Fibroblast of skin of back (primary cell): ENCODE data around the gene PGAP2.
A peak's percentile ranks its signal among the peaks of the same experiment; 100 is the strongest.

ENCODE experiments used
- DNase-seq: peaks from one replicate; pipeline ENCODE4 v3.0.0-alpha.2; 2013

Gene PGAP2

DNA sequence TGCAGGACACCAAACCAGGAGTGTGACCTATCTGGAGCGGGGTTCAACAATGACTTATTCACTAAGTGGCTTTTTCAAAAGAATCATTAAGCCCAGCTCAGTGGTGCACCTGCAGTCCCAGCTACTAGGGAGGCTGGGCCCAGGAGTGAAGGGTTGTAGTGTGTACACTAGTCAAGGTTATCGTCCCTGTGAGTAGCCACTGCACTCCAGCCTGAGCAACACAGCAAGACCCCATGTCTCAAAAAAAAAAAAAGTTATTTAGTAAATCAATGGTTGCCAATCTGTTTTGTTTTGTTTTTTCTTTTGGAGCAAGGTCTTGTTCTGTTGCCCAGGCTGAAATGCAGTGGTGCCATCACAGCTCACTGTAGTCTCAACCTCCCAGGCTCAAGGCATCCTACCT is 24.5 kb downstream of the PGAP2 start:
- no peak for DNase-seq

DNA sequence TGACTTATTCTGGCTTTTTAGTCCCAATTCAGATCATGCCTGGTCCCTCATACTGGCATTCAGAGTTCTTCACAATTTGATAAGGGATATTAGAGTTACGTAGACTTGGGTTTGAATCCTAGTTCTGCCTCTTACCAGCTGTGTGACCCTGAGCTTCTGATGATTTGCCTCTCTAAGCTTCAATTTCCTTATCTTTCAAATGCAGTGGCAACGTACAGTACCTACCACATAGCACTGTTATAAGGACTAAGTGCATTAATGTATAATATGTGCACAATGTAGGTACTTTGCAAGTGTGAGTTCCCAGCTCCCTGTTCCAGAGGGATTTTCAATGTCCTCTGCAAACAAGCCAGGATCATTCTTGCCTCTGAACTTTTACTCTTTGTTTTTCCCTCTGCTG is 25.1 kb downstream of the PGAP2 start:
- DNase-seq: no peak

DNA sequence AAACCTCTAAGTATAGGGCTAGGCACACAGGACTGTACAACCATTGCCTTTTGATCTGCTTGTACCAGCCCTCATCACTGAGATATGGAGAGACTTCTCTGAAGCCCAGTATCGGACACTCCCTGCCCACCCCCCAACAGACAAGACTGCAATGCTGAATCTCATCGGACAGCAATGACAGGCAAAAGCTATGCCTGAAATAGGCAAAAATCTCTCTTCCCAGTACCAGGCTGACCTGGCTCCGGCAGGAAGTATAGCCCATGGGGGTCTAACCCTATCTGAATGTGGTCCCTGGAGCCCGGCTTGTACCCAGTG is 25.9 kb downstream of the PGAP2 start:
- DNase-seq: no peak

DNA sequence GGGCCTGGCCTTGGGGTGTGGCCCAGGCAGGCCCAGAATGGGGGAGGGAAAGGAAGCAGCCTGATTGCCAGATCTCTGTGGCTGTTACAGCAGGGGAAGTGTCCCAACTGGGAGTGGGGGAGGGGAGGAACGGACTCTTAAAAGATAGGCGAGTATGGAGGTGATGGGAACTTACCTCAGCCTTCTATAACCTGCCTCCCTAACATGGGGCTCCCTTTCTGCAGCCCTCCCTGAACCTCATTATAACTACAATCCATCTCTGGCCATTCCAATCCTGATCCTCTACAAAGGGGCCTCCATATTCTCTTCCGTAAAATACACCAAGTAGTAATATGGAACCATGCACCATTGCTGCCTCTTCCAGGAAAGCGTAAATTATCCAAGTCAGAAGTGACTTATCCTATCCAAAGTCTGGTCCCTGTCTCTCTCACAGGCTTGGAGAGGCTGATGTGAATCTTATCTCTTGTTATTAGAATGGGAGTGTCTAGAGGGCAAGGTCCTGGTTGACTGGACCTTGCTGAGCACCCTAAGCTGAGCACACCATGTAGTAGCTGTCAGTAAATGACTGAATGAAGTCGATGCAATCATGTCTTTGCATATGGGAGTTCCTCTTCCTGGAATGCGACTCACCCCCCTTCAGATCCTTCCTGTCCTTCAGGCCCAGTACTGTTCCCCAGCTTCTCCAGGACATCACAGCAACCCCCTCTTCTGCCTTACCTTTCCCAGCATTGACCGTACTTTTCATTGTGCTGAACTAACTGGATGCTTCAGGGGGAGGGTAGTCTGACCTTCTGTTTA is 26.5 kb downstream of the PGAP2 start:
- DNase-seq: peak; percentile 19

DNA sequence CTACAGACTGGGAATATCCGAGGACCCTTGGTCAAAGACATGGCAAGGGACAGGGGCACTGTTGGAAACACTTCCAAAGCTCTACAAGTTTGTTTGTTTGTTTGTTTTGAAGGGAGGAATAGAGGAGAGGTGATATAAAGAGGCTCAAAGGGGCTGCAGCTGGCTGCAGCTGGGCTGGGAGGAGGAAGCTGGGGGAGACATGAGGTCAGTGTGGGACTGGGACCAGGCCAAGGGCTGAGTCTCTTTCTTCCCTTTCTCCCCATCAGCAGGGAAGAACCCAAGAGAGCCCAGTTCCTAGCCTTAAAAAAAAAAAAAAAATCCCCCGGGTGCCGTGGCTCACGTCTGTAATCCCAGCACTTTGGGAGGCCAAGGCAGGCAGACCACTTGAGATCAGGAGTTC is 27.4 kb downstream of the PGAP2 start:
- DNase-seq: no peak

DNA sequence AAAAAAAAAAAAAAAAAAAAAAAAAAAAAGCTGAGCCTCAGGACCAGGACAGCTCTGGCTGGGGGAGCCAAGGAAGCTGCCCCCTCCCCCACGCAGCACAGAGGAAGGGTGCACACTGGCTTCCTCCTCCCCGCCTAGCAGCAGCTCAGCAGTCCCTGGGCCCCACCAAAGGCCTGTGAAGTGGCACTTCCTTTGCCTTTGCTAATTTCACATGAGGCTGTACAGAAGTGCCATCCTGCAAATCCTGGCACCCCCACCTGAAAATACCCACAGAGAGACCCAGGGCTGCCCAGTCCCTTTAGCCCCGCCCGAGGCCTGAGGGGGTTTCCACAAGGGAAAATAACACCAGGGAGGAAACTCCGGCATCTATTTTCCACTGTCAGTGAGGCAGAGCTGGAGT is 28.5 kb downstream of the PGAP2 start:
- no peak for DNase-seq

DNA sequence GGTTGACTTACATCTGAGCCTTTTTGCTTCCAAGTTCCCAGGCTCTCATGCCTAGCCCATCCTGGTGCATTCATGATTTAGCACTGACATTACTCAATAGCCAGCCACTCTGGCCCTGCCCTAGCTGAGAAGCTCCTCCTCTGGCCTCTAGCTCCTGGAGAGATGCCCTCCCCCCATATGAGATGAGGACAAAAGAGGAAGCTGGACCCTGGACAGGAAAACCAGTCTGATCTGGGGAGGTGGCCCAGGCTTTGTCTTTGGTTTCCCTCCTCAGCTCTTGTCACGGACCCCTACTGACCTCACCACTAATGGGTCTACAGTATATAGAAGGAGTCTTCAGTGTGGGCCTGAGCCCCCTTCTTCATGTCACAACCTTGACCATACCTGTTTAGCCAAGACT is 29.4 kb downstream of the PGAP2 start:
- DNase-seq: no peak

DNA sequence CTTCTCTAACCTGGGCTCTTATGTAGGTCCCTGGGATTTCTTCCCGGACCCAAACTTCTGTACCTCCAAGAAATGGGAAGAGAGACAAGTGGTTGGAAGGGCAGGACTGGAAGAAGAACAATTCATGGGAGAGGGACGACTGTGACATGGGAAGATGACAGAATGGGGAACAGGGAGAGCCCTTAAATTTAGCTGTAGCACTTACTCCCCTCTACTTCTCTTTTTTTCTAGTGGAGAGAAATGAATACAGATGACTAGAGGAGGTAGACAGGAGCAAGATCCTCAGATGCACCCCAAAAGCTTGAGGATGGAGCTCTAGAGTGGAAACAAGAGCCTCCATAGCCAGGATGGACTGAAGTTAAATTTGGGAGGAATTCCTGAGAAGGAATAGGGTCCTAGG is 30.1 kb downstream of the PGAP2 start:
- no peak for DNase-seq

DNA sequence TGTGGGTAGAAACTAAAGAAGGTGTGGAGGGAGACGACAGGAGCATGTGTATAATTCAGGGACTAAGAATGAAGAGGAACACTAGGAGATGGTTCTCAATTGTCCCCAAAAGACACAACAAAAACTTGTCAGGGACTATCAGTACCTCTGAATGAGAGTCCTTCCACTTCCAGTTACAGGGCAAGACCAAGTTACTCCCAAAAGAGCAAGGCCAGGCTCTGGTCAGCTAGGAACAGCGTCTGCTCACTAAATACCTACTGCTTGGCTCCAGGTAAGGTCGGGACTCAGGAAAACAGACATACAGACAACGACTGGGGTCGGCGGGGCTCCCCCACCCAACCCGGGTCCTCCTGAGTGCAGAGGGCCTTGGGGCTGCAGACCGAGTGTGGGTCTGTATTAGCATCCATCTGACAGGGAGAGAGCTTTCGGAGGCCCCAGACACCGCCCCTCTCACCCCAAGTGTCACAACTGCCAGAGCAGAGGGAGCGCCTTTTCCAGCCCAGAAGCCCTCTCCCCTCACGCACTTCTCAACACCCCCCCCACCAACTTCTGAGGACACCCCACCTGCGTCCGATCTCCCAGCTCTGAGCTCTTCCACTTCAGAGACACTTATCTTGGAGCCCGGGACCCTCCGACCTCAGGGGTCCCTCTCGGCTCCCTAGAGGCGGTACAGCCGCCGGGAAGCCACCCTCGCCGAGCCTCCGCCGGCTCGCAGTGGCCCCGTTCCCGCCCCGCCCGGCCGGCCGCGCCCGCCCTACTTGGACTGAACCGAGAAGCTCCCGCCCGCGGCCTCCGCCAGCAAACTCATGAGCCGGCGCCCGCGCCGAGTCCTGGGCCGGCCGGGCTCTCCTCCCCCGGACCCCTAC is 31.9 kb downstream of the PGAP2 start:
- no peak for DNase-seq

DNA sequence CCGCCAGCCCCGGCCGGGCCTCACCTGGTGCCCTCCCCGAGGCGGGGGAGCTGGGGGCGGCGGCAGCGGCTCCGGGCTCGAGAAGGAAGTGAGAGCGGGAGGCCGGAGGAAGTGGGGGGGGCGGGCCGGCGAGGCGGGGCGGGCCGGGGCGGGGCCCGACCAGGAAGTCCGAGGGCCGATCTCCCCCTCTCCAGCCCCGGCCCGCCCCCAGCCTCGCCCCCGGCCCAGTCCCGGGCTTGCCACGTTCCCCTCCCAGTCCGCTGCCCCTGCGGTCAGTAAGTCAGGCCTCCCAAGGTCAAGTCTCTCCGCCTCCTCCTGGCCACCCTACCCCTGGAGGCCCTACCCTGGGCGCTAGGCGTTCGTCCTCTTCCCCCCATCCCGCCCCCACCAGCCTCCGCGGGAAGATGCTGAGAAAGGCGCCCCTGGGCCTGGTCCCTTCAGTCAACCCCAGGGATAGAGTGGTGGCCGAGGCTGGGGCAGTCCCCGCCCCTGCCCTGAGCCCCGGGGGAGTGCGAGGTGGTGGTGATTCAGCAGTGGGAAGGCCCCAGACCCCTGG is 32.6 kb downstream of the PGAP2 start, which contains the start of gene RHOG:
Gene RHOG, minus strand, starts transcription at position 90 of the 556 bp plus-strand sequence. CDS start 12,821 bp downstream, outside the sequence.
- DNase-seq: peak; percentile 92

DNA sequence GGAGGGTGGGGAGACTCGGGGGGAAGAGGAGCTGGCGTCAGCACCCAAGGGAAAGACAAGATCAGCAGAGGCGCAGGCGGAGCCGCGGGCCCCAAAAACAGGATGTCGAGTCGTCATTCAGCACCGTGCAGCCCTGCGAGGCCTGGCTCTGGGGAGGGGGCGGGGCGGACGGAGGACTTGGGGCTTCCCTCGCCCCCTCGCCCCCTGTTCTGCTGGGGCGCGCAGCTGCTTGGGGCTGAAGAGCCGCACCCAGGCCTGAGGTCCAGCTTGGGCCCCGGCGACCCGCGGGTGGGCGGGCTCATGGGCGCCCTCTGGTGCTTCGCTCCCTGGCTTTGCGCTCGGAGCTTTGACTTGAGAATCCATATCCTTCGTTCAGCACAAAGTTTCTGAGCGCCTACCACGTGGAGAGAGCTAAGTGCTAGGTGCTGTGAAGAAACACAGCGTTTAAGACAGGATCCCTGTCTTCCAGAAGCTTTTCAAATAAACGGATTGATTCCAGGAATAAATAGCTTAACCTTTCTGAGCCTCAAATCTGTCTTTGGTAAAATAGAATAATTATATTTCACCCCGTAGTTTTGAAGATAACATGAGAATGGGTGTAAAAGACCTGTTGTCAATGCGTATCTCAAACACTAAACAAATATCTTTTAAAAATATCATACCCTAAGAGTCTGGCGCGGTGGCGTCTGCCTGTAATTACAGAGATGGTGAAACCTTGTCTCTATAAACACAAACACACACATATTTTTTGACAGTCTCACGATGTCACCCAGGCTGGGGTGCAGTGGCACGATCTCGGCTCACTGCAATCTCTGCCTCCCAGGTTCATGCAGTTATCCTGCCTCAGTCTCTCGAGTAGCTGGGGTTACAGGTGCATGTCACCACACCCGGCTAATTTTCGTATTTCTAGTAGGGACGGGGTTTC is 33.3 kb downstream of the PGAP2 start:
- peak; percentile 85 for DNase-seq

DNA sequence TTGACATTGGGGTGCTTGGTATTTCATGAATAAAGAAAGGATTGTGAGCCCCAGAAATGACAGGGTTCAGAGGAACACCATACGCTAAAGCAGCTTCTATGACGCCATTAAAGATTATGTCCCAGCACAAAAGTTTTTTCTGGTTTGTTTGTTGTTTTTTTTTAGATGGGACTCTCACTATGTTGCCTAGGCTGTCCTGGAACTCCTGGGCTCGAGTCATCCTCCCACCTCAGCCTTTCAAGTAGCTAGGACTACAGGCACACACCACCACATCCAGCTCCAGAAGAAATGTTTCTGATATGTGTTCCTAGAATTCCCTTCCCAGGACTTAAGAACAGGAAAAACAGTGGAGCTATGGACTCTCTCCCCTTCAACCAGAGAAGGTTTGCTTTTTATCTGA is 35.0 kb downstream of the PGAP2 start:
- no peak for DNase-seq

DNA sequence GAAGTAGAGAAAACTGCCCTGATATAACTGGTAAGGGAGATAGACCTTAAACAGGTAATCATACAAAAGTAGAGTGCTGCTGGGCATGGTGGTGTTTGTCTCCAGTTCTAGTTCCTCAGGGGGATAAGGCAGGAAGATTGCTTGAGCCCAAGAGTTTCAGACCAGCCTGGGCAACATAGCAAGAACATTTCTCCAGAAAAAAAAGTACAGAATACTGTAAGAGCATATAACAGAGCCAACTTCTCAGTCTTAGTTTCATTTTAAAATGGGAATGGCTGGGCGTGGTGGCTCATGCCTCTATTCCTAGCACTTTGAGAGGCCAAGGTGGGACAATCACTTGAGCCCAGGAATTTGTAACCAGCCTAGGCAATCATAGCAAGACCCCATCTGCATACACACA is 36.9 kb downstream of the PGAP2 start:
- no peak for DNase-seq

DNA sequence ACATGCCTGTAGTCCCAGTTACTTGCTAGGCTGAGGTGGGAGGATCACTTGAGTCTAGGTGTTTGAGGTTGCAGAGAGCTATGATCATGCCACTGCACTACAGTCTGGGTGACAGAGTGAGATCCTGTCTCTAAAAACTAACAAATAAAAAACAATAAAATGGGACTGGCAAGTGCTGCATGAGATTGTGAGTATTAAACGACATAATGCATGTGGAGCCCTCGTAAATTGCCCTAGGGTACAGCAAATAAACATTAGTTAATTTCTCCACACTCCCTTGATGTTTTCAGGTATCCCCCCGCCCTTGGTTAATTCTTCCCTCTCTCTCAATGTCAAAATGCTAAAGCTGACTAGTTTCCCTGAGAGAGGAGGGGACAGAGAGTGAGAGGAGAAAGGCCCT is 37.3 kb downstream of the PGAP2 start:
- no peak for DNase-seq

DNA sequence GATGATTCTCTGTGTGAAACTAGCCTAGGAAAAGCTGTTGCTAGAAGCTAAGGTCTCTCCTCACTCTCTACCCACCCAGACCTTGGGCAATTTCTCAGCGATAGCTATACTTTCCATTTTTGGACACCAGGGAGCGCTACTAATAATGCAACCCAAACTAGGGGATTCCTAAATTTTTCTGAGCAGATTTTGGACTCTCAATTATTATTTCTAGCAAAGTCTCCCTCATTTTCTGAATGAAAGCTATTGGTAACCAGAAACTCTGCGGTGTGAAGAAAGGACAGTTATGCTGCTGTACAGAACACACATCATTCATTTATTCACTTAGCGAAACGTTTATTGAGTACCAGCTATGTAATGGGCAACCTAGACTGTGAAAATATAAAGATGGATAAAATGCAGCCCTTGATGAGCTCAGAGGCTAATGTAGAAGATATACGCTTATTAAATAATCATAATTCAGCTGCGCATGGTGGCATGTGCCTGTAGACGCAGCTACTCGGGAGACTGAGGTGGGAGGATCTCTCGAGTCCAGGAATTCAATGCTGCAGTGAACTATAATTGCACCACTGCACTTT is 41.0 kb downstream of the PGAP2 start:
- DNase-seq: peak; percentile 52

DNA sequence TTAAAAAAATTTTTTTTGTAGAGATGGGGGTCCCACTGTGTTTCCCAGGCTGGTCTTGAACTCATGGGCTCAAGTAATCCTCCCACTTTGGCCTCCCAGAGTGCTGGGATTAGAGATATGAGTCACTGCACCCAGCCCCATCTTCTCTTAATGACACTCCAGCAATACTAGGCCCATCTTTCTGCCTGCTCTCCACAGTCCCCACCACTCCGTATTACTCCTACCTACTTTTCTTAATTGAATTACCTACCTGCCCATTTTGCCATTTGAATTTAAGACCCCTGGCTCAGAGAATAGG is 45.1 kb downstream of the PGAP2 start:
- DNase-seq: no peak

DNA sequence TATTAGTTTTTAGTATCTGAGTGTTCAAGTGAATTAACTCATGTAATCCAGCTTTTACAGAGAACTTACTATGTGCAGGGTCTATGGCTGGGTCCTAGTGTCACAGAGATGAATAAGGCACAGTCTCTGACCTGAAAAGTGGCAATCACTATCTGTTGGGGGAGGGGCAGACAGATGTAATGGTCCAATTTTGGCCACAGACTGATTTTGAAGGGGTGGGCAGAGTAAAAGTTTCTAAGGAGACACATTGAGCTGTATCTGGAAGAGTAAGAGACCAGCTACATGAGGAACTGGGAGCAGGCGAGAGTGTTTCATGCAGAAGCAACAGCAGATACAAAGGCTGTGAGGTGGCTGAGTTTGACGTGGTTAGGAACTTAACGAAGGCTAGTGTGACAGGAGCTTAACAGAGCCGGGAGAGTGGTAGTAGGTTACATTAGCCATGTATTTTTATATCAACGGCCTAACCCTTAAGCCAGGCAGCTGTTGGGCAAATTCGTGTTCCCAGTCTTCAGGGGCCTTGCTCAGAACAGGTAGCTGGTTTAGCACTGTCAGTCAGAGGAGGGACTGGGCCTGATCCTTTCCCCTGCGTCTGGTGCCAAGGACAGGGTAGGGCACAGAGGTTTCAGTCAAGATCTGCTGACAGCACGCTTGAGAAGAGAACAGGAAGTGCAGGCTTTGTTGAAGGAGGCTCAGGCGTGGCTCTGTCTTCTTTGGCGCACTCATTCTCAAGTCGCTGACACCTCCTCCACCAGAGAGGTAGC is 45.7 kb downstream of the PGAP2 start:
- DNase-seq: no peak

DNA sequence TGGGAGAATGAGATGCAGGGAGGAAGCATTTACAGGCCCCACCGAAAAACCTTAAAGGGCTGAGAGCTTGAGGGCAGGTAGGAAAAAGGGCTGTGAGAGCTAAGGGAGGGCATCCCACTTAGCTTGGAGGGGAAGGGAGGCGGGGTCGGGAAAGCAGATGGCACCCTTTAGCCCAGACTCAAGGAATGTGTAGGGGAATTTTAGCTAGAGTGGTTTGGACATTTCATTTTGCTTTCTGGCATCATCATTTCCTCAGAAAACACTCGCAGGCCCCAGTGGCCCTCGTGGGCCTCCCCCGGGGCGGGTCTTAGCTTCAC is 46.3 kb downstream of the PGAP2 start:
- DNase-seq: no peak

DNA sequence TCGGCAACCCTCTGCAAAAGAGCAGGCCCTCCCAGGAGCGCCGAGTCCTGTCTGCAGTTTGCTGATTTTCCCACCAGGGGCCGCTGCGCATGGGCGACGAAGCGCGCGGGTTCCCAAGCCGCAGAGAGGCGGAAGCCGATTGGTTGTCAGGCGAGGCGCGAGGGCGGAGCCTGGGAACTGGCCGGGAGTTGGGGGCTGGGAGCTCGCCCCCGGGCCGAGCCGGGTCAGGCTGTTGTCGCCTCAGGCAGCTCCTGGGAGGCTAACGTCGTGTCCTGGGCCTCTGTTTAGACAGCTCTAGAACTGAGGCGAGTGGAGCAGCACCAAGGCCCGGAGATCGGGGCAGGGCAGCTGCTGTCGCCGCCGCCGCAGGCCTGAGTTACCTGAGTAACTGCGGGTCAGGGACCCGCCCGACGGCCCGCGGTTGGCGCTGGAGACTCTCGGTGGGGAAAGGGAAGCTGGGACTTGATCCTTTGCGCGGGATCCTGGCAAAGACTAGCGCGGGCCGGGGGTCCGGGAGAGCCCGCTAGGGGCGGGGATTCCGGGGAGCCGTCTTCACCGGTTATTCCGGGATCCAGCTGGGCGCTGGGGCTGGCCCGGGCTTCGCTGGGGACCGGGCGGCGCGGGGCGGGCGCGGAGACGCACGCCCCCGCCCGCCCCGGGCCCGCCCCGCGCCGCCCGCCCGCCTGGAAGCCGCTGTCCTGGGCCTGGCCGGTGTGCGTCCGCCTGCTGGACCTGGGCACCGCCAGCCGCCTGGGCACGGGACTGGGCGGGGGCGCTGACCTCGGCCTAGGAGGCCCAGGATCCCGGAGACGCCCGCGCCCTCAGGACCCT is 46.8 kb downstream of the PGAP2 start, which contains the start of gene STIM1:
Gene STIM1, plus strand, starts transcription at position 688 of the 831 bp plus-strand sequence. CDS start 607 bp downstream, outside the sequence.
- DNase-seq: peak; percentile 91

DNA sequence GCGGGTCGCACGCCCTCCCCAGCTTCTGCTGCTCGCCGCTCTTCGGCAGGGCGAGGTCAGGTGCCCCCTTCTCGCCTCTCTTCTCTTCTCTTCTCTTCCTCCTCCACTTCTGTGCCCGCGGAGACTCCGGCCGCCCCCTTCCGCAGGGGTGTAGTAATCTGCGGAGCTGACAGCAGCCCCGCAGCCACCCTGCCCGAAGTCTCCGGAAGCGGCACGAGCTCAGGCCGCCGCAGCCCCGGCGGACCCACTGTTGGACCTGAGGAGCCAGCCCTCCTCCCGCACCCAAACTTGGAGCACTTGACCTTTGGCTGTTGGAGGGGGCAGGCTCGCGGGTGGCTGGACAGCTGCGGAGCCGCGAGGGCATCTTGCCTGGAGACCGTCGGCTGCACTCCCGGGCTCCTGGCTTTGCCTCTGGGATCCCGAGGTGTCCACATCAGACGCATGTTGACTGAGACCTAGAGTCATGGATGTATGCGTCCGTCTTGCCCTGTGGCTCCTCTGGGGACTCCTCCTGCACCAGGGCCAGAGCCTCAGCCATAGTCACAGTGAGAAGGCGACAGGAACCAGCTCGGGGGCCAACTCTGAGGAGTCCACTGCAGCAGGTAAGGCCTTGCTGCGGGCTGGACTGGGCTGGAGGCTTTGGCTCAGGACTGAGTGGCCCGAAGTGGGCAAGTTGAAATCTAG is 47.6 kb downstream of the PGAP2 start:
- peak; percentile 29 for DNase-seq
